Astrocyte (in vitro differentiated cells and primary cell): ENCODE results near the gene COL15A1. TPM values are rescaled to one million over a fixed set of nuclear protein-coding genes. Genes with fewer than 3 reads are reported as not detected.

Experiments used
- DNase-seq: peaks from one replicate; pipeline ENCODE4 v3.0.0-alpha.2; 2010; ENCODE audit warnings: low read depth
- FAIRE-seq: peaks from 2 replicates; lab custom pipeline; 2011; peaks lifted over from hg19 to GRCh38; lab: Jason Lieb, UNC
- H2AFZ ChIP-seq: 2 replicates; pipeline ENCODE4 v1.6.0; 2012; ENCODE audit warnings: low read depth, low read length, inconsistent platforms
- H3K27ac ChIP-seq: 2 replicates; pipeline ENCODE4 v1.5.1; 2011; ENCODE audit warnings: low read depth, low read length, inconsistent platforms
- H3K27me3 ChIP-seq: 2 replicates; pipeline ENCODE4 v1.6.0; 2011; ENCODE audit warnings: low read length, inconsistent platforms; ENCODE audit not compliant: insufficient read depth
- H3K36me3 ChIP-seq: 2 replicates; pipeline ENCODE4 v1.5.1; 2011; ENCODE audit warnings: low read length, inconsistent platforms; ENCODE audit not compliant: insufficient read depth
- H3K4me1 ChIP-seq: 2 replicates; pipeline ENCODE4 v1.5.1; 2011; ENCODE audit warnings: low read length, inconsistent platforms; ENCODE audit not compliant: insufficient read depth
- H3K4me2 ChIP-seq: 2 replicates; pipeline ENCODE4 v1.6.0; 2012; ENCODE audit warnings: low read length, inconsistent platforms
- H3K4me3 ChIP-seq: 2 replicates; pipeline ENCODE4 v1.5.1; 2011; ENCODE audit warnings: low read depth, mild to moderate bottlenecking, low read length, inconsistent platforms; ENCODE audit not compliant: insufficient read depth
- H3K79me2 ChIP-seq: 2 replicates; pipeline ENCODE4 v1.6.0; 2012; ENCODE audit warnings: mild to moderate bottlenecking, low read length, inconsistent platforms; ENCODE audit not compliant: insufficient read depth
- H3K9ac ChIP-seq: 2 replicates; pipeline ENCODE4 v1.6.0; 2012; ENCODE audit warnings: mild to moderate bottlenecking, low read length, inconsistent platforms
- H3K9me3 ChIP-seq: 2 replicates; pipeline ENCODE4 v1.5.1; 2012; ENCODE audit warnings: low read depth, mild to moderate bottlenecking, low read length, inconsistent platforms; ENCODE audit not compliant: insufficient read depth
- H4K20me1 ChIP-seq: 2 replicates; pipeline ENCODE4 v1.6.0; 2012; ENCODE audit warnings: low read length, inconsistent platforms; ENCODE audit not compliant: insufficient read depth
- H3K27ac Mint-ChIP-seq: one replicate; pipeline ENCODE4 v1.8.0; 2021; ENCODE audit warnings: mild to moderate bottlenecking, mixed read lengths; ENCODE audit not compliant: unreplicated experiment
- H3K27me3 Mint-ChIP-seq: one replicate; pipeline ENCODE4 v1.8.0; 2021; ENCODE audit warnings: low read depth, mixed read lengths; ENCODE audit not compliant: unreplicated experiment
- H3K36me3 Mint-ChIP-seq: one replicate; pipeline ENCODE4 v1.8.0; 2021; ENCODE audit warnings: low read depth, mixed read lengths; ENCODE audit not compliant: unreplicated experiment
- H3K4me1 Mint-ChIP-seq: one replicate; pipeline ENCODE4 v1.8.0; 2021; ENCODE audit warnings: low read depth, mixed read lengths; ENCODE audit not compliant: unreplicated experiment
- H3K4me3 Mint-ChIP-seq: one replicate; pipeline ENCODE4 v1.8.0; 2021; ENCODE audit warnings: mild to moderate bottlenecking, moderate library complexity, mixed read lengths; ENCODE audit not compliant: unreplicated experiment
- H3K9me3 Mint-ChIP-seq: one replicate; pipeline ENCODE4 v1.8.0; 2021; ENCODE audit warnings: mild to moderate bottlenecking, mixed read lengths; ENCODE audit not compliant: unreplicated experiment
- CTCF ChIP-seq: IDR thresholded peaks from 2 replicates; pipeline ENCODE4 v1.5.1; 2011; ENCODE audit warnings: low read depth, mild to moderate bottlenecking, inconsistent platforms, low read length, moderate library complexity; ENCODE audit not compliant: insufficient read depth
- EZH2 ChIP-seq: IDR thresholded peaks from 2 replicates; pipeline ENCODE4 v1.6.1; 2012; ENCODE audit warnings: mild to moderate bottlenecking, low read length, inconsistent platforms; ENCODE audit not compliant: insufficient read depth
- total RNA-seq: library from RNA; stranded (reverse); gene quantifications from 2 replicates; pipeline ENCODE4 v1.2.1, GENCODE V29; 2021

Gene COL15A1
- total RNA-seq, 1 donor from 2014 or later: 5.6 TPM

- Mint-ChIP-seq H3K36me3 (peaks cover 4% of the 10 kb centered on the region), H3K27ac (no peak overlapping the region), H3K4me3 (peak overlapping the region; percentile 6), H3K9me3 (no peaks in the 10 kb centered on the region), H3K27me3 (no peaks in the 10 kb centered on the region), H3K4me1 (peaks cover 56% of the 10 kb centered on the region)
- H3K9ac ChIP-seq: no peak overlapping the region
- H3K4me2 ChIP-seq: peak overlapping the region; percentile 13
- FAIRE-seq: no peak
- H3K27me3 ChIP-seq: no peaks in the 10 kb centered on the region
- H3K36me3 ChIP-seq: no peaks in the 10 kb centered on the region
- peaks cover 96% of the 10 kb centered on the region for H3K79me2 ChIP-seq
- no peak overlapping the region for H3K4me3 ChIP-seq
- no peak overlapping the region for H2AFZ ChIP-seq
- no peak for DNase-seq
- no peaks in the 10 kb centered on the region for H3K9me3 ChIP-seq
- H3K27ac ChIP-seq: no peak overlapping the region
- H3K4me1 ChIP-seq: no peaks in the 10 kb centered on the region
- peaks cover 83% of the 10 kb centered on the region for H4K20me1 ChIP-seq
- TF ChIP-seq EZH2 (no peak), CTCF (no peak)
Measured at GRCh38 chr9:99113414-99114048, 169.8 kb downstream of the COL15A1 start.

GRCh38 chr9:99114049-99114440, 170.3 kb downstream of the COL15A1 start:
- Mint-ChIP-seq H3K27me3 (no peaks in the 10 kb centered on the region), H3K9me3 (no peaks in the 10 kb centered on the region), H3K27ac (no peak overlapping the region), H3K4me3 (no peak overlapping the region), H3K4me1 (peaks cover 55% of the 10 kb centered on the region), H3K36me3 (peaks cover 4% of the 10 kb centered on the region)
- TF ChIP-seq CTCF (no peak), EZH2 (no peak)
- Histone ChIP-seq H3K27ac (no peak overlapping the region), H3K4me2 (peak overlapping the region; percentile 13), H3K4me1 (no peaks in the 10 kb centered on the region), H3K36me3 (no peaks in the 10 kb centered on the region), H2AFZ (no peak overlapping the region), H3K4me3 (no peak overlapping the region), H3K79me2 (peaks cover 96% of the 10 kb centered on the region), H4K20me1 (peaks cover 83% of the 10 kb centered on the region), H3K27me3 (no peaks in the 10 kb centered on the region), H3K9ac (no peak overlapping the region), H3K9me3 (no peaks in the 10 kb centered on the region)
- DNase-seq (peak; percentile 46), FAIRE-seq (no peak)

GRCh38 chr9:99114846-99115500, 171.3 kb downstream of the COL15A1 start:
- DNase-seq (peak; percentile 36), FAIRE-seq (no peak)
- H3K9me3 ChIP-seq: no peaks in the 10 kb centered on the region
- no peaks in the 10 kb centered on the region for H3K27me3 ChIP-seq
- no peak overlapping the region for H3K27ac ChIP-seq
- no peaks in the 10 kb centered on the region for H3K4me1 ChIP-seq
- no peak overlapping the region for H3K4me3 ChIP-seq
- H3K4me3 Mint-ChIP-seq: no peak overlapping the region
- H4K20me1 ChIP-seq: peaks cover 83% of the 10 kb centered on the region
- no peak overlapping the region for H3K9ac ChIP-seq
- H3K79me2 ChIP-seq: peaks cover 96% of the 10 kb centered on the region
- H3K36me3 Mint-ChIP-seq: peaks cover 4% of the 10 kb centered on the region
- H3K27me3 Mint-ChIP-seq: no peaks in the 10 kb centered on the region
- H3K4me1 Mint-ChIP-seq: peaks cover 52% of the 10 kb centered on the region
- no peaks in the 10 kb centered on the region for H3K36me3 ChIP-seq
- peak overlapping the region; percentile 35 for H3K27ac Mint-ChIP-seq
- no peak overlapping the region for H2AFZ ChIP-seq
- TF ChIP-seq EZH2 (no peak), CTCF (no peak)
- H3K4me2 ChIP-seq: no peak overlapping the region
- no peaks in the 10 kb centered on the region for H3K9me3 Mint-ChIP-seq
